Ascending aorta (tissue), 2 donors: ENCODE data around the gene SEC16B. TPM values are rescaled to one million over a fixed set of nuclear protein-coding genes. Genes with fewer than 3 reads are reported as not detected.

Source experiments
- DNase-seq, 2 donors: peaks; one replicate each; pipeline ENCODE4 v3.0.0-alpha.2; 2019; ENCODE audit warnings: low spot score in 2 of 2
- H3K27ac ChIP-seq, 2 donors: fragments of 200-600 bp; sonication (generic); one replicate each; pipeline ENCODE4 v1.5.1; 2016 to 2017; ENCODE audit warnings: mild to moderate bottlenecking in 1 of 2
- H3K27me3 ChIP-seq: fragments of 200-600 bp; sonication (generic); one replicate; pipeline ENCODE4 v1.5.1; 2017
- H3K36me3 ChIP-seq, 2 donors: fragments of 200-600 bp; sonication (generic); one replicate each; pipeline ENCODE4 v1.5.1; 2016
- H3K4me1 ChIP-seq, 2 donors: fragments of 200-600 bp; sonication (generic); one replicate each; pipeline ENCODE4 v1.5.1; 2016 to 2017; ENCODE audit warnings: mild to moderate bottlenecking in 1 of 2
- H3K4me3 ChIP-seq, 2 donors: fragments of 200-600 bp; sonication (generic); one replicate each; pipeline ENCODE4 v1.5.1; 2016 to 2017; ENCODE audit warnings: mild to moderate bottlenecking in 1 of 2
- H3K9me3 ChIP-seq, 2 donors: fragments of 200-600 bp; sonication (generic); one replicate each; pipeline ENCODE4 v1.5.1; 2016
- CTCF ChIP-seq, 3 experiments: fragments of 200-600 bp in 2 of 3; fragments of 450-650 bp in 1 of 3; sonication (generic) in 2 of 3; IDR thresholded peaks; one replicate each; pipeline ENCODE4 v1.5.1; 2016 to 2019; ENCODE audit warnings: antibody characterized with exemption in 3 of 3, mild to moderate bottlenecking in 1 of 3, moderate library complexity in 1 of 3
- intact Hi-C: fragments of 100-400 bp; cut with DNase I; formaldehyde crosslinking; loops from one replicate; pipeline ENCODE4 v1.15.1; 2023
- total RNA-seq: library from RNA; depleted of rRNA; stranded (reverse); fragments of >200 nt; gene quantifications from one replicate; pipeline ENCODE4 v1.1.0, GENCODE V29; 2016

The SEC16B gene
- total RNA-seq, 1 donor from 2014 or later = 8.6 TPM

DNA sequence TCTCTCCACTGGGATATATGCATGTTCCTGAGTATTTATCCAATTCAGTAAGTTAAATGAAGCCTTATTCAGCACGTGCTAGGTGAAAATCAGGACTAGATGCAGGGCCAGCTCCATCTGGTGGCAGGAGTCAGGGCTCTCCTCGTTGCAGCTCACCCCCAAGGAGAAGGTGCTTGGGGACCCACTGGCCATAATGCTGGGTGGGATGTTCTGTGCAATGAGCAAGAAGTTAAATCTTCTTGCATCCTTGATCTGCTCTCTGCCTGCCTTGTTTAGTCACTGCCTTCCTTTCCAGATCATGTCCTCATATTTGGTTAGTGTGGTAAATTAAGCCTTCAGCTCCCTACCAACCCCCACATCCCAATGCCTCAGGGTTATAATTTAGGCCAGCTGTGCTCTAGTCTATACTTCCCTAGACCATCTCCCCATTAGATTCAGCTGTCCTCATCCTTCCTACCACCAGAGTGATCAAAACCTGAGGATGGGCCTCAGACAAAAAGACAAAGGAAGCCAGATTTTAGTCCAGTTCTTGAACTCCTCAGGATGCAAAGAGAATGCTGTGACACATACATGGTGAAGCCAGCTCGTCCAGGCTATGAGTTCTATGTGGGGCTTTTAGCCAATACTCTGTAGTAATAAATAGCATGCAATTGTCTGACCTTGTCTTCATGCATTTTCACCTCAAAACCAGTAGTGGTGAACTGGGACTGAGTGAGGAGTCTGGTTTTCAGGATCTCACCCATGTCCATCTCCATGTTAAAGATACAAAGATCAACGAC is 55.9 kb downstream of the SEC16B start:
- intact Hi-C loops = no loop called here
- no peaks in the 10 kb centered on the region for H3K9me3 ChIP-seq
- no peak overlapping the region for H3K4me3 ChIP-seq
- no peak overlapping the region for H3K27ac ChIP-seq
- H3K36me3 ChIP-seq = no peaks in the 10 kb centered on the region
- no peaks in the 10 kb centered on the region for H3K4me1 ChIP-seq
- no peaks in the 10 kb centered on the region for H3K27me3 ChIP-seq
- no peak for TF ChIP-seq CTCF (IDR thresholded peaks at IDR 0.05)
- DNase-seq = no peak

- Histone ChIP-seq H3K4me1 (no peaks in the 10 kb centered on the region), H3K9me3 (no peaks in the 10 kb centered on the region), H3K4me3 (no peak overlapping the region), H3K27me3 (no peaks in the 10 kb centered on the region), H3K36me3 (no peaks in the 10 kb centered on the region), H3K27ac (no peak overlapping the region)
- intact Hi-C loops = no loop called here
- DNase-seq = no peak
- no peak for TF ChIP-seq CTCF (IDR thresholded peaks at IDR 0.05)
Observed at GRCh38 chr1:177912991-177913390, 56.9 kb downstream of the SEC16B start.

DNA sequence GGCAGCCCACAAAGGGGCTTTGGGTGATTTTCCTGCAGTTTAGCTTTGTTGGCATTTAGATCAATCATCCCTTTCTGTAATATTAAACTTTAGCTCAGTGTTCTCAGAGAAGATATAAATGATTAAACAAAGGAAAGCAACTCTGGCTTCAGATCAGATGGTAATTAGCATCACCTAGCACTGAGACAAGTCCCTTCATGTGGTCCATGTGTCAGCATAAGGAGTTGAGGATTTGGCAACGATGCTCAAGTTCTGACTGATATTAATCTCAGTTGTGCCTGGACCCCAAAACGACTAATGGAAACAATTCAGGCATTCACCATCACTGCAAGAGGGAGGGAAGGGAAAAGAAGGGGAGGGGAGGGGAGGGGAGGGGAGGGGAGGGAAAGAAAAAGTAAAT is 60.4 kb downstream of the SEC16B start:
- H3K27ac ChIP-seq = no peak overlapping the region
- no peak overlapping the region for H3K4me3 ChIP-seq
- DNase-seq = no peak
- intact Hi-C loops = no loop called here
- no peaks in the 10 kb centered on the region for H3K4me1 ChIP-seq
- no peaks in the 10 kb centered on the region for H3K36me3 ChIP-seq
- no peaks in the 10 kb centered on the region for H3K27me3 ChIP-seq
- TF ChIP-seq CTCF (IDR thresholded peaks at IDR 0.05) = no peak
- no peaks in the 10 kb centered on the region for H3K9me3 ChIP-seq

- intact Hi-C loops = no loop called here
- TF ChIP-seq CTCF (IDR thresholded peaks at IDR 0.05) = no peak
- Histone ChIP-seq H3K27ac (no peak overlapping the region), H3K36me3 (no peaks in the 10 kb centered on the region), H3K4me1 (no peaks in the 10 kb centered on the region), H3K27me3 (no peaks in the 10 kb centered on the region), H3K9me3 (no peaks in the 10 kb centered on the region), H3K4me3 (no peak overlapping the region)
- DNase-seq = no peak
Observed at GRCh38 chr1:177907000-177907399, 62.9 kb downstream of the SEC16B start.

DNA sequence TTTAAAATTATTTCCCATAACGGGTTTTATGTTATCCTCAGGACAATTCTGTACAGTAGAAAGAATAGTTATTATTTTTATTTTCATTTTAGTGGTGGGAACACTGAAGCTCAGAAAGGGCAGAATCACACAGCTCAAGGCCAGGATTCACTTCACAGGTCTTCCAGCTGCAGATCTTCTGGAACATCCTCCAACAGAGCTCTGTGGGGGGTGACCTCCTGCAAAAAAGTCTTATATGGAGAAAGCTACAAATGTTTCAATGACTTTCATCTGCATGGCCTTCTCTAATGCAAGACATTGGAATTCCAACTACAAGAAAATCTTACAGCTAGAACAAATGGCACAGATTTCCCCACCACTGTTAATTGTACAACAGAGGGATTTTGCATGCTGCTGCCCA is 64.2 kb downstream of the SEC16B start:
- Histone ChIP-seq H3K27me3 (no peaks in the 10 kb centered on the region), H3K36me3 (no peaks in the 10 kb centered on the region), H3K4me1 (no peaks in the 10 kb centered on the region), H3K27ac (no peak overlapping the region), H3K9me3 (no peaks in the 10 kb centered on the region), H3K4me3 (no peak overlapping the region)
- DNase-seq = no peak
- intact Hi-C loops = no loop called here
- TF ChIP-seq CTCF (IDR thresholded peaks at IDR 0.05) = no peak

GRCh38 chr1:177902266-177902665 is 67.6 kb downstream of the SEC16B start:
- DNase-seq = no peak
- H3K27ac ChIP-seq = no peak overlapping the region
- H3K36me3 ChIP-seq = no peaks in the 10 kb centered on the region
- no peaks in the 10 kb centered on the region for H3K9me3 ChIP-seq
- H3K4me1 ChIP-seq = no peaks in the 10 kb centered on the region
- no peaks in the 10 kb centered on the region for H3K27me3 ChIP-seq
- intact Hi-C loops = no loop called here
- no peak for TF ChIP-seq CTCF (IDR thresholded peaks at IDR 0.05)
- no peak overlapping the region for H3K4me3 ChIP-seq
